Astrocyte (in vitro differentiated cells and primary cell): ENCODE measurements around the gene IQCN. TPM values are rescaled to one million over a fixed set of nuclear protein-coding genes. Genes with fewer than 3 reads are reported as not detected.

ENCODE experiments used
- DNase-seq: peaks from one replicate; pipeline ENCODE4 v3.0.0-alpha.2; 2010; ENCODE audit warnings: low read depth
- FAIRE-seq: peaks from 2 replicates; lab custom pipeline; 2011; peaks lifted over from hg19 to GRCh38; lab: Jason Lieb, UNC
- H2AFZ ChIP-seq: 2 replicates; pipeline ENCODE4 v1.6.0; 2012; ENCODE audit warnings: low read depth, low read length, inconsistent platforms
- H3K27ac ChIP-seq: 2 replicates; pipeline ENCODE4 v1.5.1; 2011; ENCODE audit warnings: low read depth, low read length, inconsistent platforms
- H3K27me3 ChIP-seq: 2 replicates; pipeline ENCODE4 v1.6.0; 2011; ENCODE audit warnings: low read length, inconsistent platforms; ENCODE audit not compliant: insufficient read depth
- H3K36me3 ChIP-seq: 2 replicates; pipeline ENCODE4 v1.5.1; 2011; ENCODE audit warnings: low read length, inconsistent platforms; ENCODE audit not compliant: insufficient read depth
- H3K4me1 ChIP-seq: 2 replicates; pipeline ENCODE4 v1.5.1; 2011; ENCODE audit warnings: low read length, inconsistent platforms; ENCODE audit not compliant: insufficient read depth
- H3K4me2 ChIP-seq: 2 replicates; pipeline ENCODE4 v1.6.0; 2012; ENCODE audit warnings: low read length, inconsistent platforms
- H3K4me3 ChIP-seq: 2 replicates; pipeline ENCODE4 v1.5.1; 2011; ENCODE audit warnings: low read depth, mild to moderate bottlenecking, low read length, inconsistent platforms; ENCODE audit not compliant: insufficient read depth
- H3K79me2 ChIP-seq: 2 replicates; pipeline ENCODE4 v1.6.0; 2012; ENCODE audit warnings: mild to moderate bottlenecking, low read length, inconsistent platforms; ENCODE audit not compliant: insufficient read depth
- H3K9ac ChIP-seq: 2 replicates; pipeline ENCODE4 v1.6.0; 2012; ENCODE audit warnings: mild to moderate bottlenecking, low read length, inconsistent platforms
- H3K9me3 ChIP-seq: 2 replicates; pipeline ENCODE4 v1.5.1; 2012; ENCODE audit warnings: low read depth, mild to moderate bottlenecking, low read length, inconsistent platforms; ENCODE audit not compliant: insufficient read depth
- H4K20me1 ChIP-seq: 2 replicates; pipeline ENCODE4 v1.6.0; 2012; ENCODE audit warnings: low read length, inconsistent platforms; ENCODE audit not compliant: insufficient read depth
- H3K27ac Mint-ChIP-seq: one replicate; pipeline ENCODE4 v1.8.0; 2021; ENCODE audit warnings: mild to moderate bottlenecking, mixed read lengths; ENCODE audit not compliant: unreplicated experiment
- H3K27me3 Mint-ChIP-seq: one replicate; pipeline ENCODE4 v1.8.0; 2021; ENCODE audit warnings: low read depth, mixed read lengths; ENCODE audit not compliant: unreplicated experiment
- H3K36me3 Mint-ChIP-seq: one replicate; pipeline ENCODE4 v1.8.0; 2021; ENCODE audit warnings: low read depth, mixed read lengths; ENCODE audit not compliant: unreplicated experiment
- H3K4me1 Mint-ChIP-seq: one replicate; pipeline ENCODE4 v1.8.0; 2021; ENCODE audit warnings: low read depth, mixed read lengths; ENCODE audit not compliant: unreplicated experiment
- H3K4me3 Mint-ChIP-seq: one replicate; pipeline ENCODE4 v1.8.0; 2021; ENCODE audit warnings: mild to moderate bottlenecking, moderate library complexity, mixed read lengths; ENCODE audit not compliant: unreplicated experiment
- H3K9me3 Mint-ChIP-seq: one replicate; pipeline ENCODE4 v1.8.0; 2021; ENCODE audit warnings: mild to moderate bottlenecking, mixed read lengths; ENCODE audit not compliant: unreplicated experiment
- EZH2 ChIP-seq: IDR thresholded peaks from 2 replicates; pipeline ENCODE4 v1.6.1; 2012; ENCODE audit warnings: mild to moderate bottlenecking, low read length, inconsistent platforms; ENCODE audit not compliant: insufficient read depth
- total RNA-seq: library from RNA; stranded (reverse); gene quantifications from 2 replicates; pipeline ENCODE4 v1.2.1, GENCODE V29; 2021
- TF ChIP-seq, protein P1 (sequence below): IDR thresholded peaks from 2 replicates; pipeline ENCODE4 v1.5.1; 2011; ENCODE audit warnings: low read depth, mild to moderate bottlenecking, inconsistent platforms, low read length, moderate library complexity; ENCODE audit not compliant: insufficient read depth

Gene IQCN
- total RNA-seq, 1 donor from 2014 or later: 1.7 TPM

DNA sequence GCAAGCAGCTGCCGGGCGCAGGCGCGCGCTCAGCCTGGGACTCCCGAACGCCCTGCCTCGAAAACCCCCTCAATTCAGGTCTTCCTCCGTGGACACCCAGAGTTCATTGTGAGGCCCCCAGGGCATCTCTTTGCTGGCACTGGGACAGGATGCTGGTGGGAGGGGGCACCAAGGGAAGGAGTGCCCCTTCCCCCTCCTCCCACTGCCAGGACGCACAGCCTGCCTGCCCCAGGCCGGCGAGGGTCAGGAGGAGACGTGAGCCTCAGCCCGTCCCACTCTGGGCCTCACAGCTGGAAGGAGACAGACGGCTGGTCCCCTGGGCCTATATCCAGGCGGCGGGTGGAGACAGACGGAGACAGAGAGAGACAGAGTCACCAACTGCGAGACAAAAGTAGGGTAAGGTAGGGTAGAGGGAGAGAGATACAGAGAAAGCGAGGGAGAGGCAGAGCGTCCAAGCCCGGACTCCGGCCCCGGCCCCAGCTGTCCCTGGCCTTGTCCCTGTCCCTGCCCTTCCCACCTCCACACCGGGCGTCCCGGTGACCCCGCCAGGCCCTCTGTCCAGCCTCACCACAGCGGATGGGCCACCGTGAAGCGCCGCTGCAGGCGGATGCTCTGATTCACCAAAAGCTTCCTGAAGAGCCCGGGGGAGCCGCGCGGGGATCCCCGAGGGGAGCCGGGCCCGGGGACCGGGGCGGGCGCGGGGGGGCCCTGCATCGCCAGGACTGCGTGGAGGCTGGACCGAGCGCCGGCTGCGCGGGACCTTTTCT lies 48.4 kb downstream of the IQCN start, which contains the start of gene PDE4C:
TSS of gene PDE4C (minus strand) at position 737 of the 767 bp plus-strand sequence. CDS start at position 714, 23 bp downstream.
- Mint-ChIP-seq H3K36me3 (no peaks in the 10 kb centered on the region), H3K4me1 (no peaks in the 10 kb centered on the region), H3K27me3 (peaks cover 19% of the 10 kb centered on the region), H3K27ac (peak within 1 kb of the TSS; percentile 47), H3K9me3 (no peaks in the 10 kb centered on the region), H3K4me3 (no peak within 1 kb of the TSS)
- FAIRE-seq (no peak), DNase-seq (no peak)
- H2AFZ ChIP-seq: peak within 1 kb of the TSS; percentile 76
- no peaks in the 10 kb centered on the region for H4K20me1 ChIP-seq
- no peak within 1 kb of the TSS for H3K27ac ChIP-seq
- no peak within 1 kb of the TSS for H3K4me3 ChIP-seq
- TF ChIP-seq EZH2: peak; percentile 40
- TF ChIP-seq, protein P1, sequence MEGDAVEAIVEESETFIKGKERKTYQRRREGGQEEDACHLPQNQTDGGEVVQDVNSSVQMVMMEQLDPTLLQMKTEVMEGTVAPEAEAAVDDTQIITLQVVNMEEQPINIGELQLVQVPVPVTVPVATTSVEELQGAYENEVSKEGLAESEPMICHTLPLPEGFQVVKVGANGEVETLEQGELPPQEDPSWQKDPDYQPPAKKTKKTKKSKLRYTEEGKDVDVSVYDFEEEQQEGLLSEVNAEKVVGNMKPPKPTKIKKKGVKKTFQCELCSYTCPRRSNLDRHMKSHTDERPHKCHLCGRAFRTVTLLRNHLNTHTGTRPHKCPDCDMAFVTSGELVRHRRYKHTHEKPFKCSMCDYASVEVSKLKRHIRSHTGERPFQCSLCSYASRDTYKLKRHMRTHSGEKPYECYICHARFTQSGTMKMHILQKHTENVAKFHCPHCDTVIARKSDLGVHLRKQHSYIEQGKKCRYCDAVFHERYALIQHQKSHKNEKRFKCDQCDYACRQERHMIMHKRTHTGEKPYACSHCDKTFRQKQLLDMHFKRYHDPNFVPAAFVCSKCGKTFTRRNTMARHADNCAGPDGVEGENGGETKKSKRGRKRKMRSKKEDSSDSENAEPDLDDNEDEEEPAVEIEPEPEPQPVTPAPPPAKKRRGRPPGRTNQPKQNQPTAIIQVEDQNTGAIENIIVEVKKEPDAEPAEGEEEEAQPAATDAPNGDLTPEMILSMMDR: no peak
- no peaks in the 10 kb centered on the region for H3K79me2 ChIP-seq
- H3K4me2 ChIP-seq: peak within 1 kb of the TSS; percentile 81
- H3K4me1 ChIP-seq: peaks cover 9% of the 10 kb centered on the region
- no peaks in the 10 kb centered on the region for H3K9me3 ChIP-seq
- peak within 1 kb of the TSS; percentile 72 for H3K9ac ChIP-seq
- H3K36me3 ChIP-seq: no peaks in the 10 kb centered on the region
- peaks cover 21% of the 10 kb centered on the region for H3K27me3 ChIP-seq

DNA sequence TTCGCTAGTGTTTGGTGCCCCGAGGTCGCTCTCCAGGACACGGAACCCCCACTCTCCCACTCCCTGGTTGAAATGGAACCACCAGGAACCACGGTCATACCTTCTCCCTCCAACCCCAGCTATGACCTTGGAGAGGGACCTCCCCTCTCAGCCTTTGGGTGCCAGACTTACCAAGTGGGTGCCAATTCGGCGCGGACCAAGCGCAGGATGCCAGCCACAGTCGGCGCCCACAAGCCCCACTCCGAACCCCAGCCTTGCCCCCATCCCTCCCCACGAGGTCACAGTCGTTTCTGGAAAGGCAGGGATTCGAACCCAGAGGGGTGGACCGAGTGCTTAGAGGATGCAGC lies 48.9 kb downstream of the IQCN start:
- H3K27ac Mint-ChIP-seq: peak overlapping the region; percentile 47
- Histone ChIP-seq H3K27me3 (peaks cover 18% of the 10 kb centered on the region), H2AFZ (peak overlapping the region; percentile 76), H3K4me2 (peak overlapping the region; percentile 81), H3K9ac (peak overlapping the region; percentile 72), H4K20me1 (no peaks in the 10 kb centered on the region), H3K9me3 (no peaks in the 10 kb centered on the region), H3K4me3 (no peak overlapping the region), H3K36me3 (no peaks in the 10 kb centered on the region), H3K27ac (no peak overlapping the region), H3K4me1 (peaks cover 9% of the 10 kb centered on the region), H3K79me2 (no peaks in the 10 kb centered on the region)
- no peaks in the 10 kb centered on the region for H3K4me1 Mint-ChIP-seq
- FAIRE-seq: no peak
- H3K9me3 Mint-ChIP-seq: no peaks in the 10 kb centered on the region
- TF ChIP-seq, protein P1: no peak
- H3K4me3 Mint-ChIP-seq: no peak overlapping the region
- H3K27me3 Mint-ChIP-seq: peaks cover 19% of the 10 kb centered on the region
- H3K36me3 Mint-ChIP-seq: no peaks in the 10 kb centered on the region
- no peak for DNase-seq
